Fibroblast of the aortic adventitia (primary cell): Measurements from ENCODE around the gene MRGPRE. TPM values are rescaled to one million over a fixed set of nuclear protein-coding genes. Genes with fewer than 3 reads are reported as not detected.

Experiments used
- DNase-seq: peaks from one replicate; pipeline ENCODE4 v3.0.0-alpha.2; 2010; ENCODE audit warnings: low read depth
- H3K4me3 ChIP-seq: 2 replicates; pipeline ENCODE4 v1.5.1; 2011; ENCODE audit warnings: low read depth, mild to moderate bottlenecking, control low read depth, low read length, moderate library complexity
- total RNA-seq: library from RNA; depleted of rRNA; stranded (reverse); fragments of >200 nt; gene quantifications from 2 replicates; pipeline ENCODE4 v1.2.3, GENCODE V29; 2012; ENCODE audit warnings: low replicate concordance
- TF ChIP-seq, protein P1 (sequence below): IDR thresholded peaks from 2 replicates; pipeline ENCODE4 v1.5.1; 2011; ENCODE audit warnings: mild to moderate bottlenecking, low read length, control low read depth, inconsistent platforms; ENCODE audit not compliant: insufficient read depth

The MRGPRE gene
- total RNA-seq, 1 donor = not detected

DNA sequence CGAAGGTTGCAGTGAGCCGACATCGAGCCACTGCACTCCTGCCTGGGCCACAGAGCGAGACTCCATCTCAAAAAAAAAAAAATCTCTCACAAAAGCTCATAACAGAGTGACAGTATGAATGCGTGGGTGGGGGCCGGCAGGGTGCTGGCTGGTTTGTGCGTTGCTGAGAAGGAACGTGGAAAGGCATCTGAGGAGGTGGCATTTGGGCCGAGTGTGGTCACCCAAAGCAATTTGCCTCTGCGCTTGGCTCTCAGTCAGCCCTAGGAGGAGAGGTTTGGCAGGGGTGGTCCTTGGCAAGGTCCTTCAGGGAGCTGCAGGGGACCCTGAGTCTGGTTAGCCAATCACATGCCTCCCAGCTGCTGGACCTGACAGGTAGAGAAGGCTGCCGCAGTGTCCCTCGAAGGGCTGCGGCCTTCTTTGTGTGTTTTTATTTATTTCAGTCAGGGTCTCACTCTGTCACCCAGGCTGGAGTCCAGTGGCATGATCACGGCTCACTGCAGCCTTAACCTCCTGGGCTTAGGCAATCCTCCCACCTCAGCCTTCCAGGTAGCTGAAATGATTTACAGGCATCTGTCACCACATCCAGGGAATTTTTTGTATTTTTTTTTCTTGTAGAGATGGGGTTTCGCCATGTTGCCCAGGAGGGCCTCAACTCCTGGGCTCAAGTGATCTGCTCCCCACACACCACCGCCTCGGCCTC, 43.6 kb downstream of the MRGPRE start:
- no peak overlapping the region for H3K4me3 ChIP-seq
- DNase-seq = no peak
- TF ChIP-seq, protein P1, sequence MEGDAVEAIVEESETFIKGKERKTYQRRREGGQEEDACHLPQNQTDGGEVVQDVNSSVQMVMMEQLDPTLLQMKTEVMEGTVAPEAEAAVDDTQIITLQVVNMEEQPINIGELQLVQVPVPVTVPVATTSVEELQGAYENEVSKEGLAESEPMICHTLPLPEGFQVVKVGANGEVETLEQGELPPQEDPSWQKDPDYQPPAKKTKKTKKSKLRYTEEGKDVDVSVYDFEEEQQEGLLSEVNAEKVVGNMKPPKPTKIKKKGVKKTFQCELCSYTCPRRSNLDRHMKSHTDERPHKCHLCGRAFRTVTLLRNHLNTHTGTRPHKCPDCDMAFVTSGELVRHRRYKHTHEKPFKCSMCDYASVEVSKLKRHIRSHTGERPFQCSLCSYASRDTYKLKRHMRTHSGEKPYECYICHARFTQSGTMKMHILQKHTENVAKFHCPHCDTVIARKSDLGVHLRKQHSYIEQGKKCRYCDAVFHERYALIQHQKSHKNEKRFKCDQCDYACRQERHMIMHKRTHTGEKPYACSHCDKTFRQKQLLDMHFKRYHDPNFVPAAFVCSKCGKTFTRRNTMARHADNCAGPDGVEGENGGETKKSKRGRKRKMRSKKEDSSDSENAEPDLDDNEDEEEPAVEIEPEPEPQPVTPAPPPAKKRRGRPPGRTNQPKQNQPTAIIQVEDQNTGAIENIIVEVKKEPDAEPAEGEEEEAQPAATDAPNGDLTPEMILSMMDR = no peak

DNA sequence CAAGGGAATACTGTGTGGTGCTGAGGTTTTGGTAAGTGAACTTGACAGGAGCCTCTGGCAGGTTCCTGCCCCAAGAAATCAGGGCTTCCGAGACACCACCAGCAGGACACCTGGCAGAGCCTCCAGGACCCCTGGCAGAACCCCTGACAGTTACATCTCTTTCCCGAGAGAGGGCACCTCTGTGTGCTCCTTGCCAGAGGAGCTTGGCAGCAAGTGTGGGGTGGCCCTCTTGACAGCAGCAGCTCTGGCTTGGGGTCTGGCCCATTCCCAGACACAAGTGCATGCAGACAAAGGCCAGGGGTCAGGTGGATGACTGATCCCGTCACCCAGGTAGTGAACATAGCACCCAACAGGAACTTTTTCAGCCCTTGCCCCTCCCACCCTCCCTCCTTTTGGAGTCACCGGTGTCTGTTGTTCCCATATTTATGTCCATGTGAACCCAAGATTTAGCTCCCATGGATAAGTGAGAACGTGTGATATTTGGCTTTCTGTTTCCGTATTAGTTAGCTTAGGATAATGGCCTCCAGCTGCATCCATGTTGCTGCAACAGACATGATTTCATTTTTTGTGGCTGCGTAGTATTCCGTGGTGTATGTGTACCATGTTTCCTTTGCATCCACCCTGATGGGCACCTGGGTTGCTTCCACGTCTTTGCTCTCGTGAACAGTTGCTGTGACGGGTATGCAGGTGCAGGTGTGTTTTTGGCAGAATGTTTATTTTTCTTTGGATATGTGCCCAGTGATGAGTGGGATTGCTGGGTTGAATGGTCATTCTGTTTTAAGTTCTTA, 45.9 kb downstream of the MRGPRE start:
- TF ChIP-seq, protein P1 = no peak
- H3K4me3 ChIP-seq = no peak overlapping the region
- DNase-seq = no peak

- DNase-seq = no peak
- TF ChIP-seq, protein P1 = no peak
- H3K4me3 ChIP-seq = no peak overlapping the region
Measured at GRCh38 chr11:3184732-3185347, 47.4 kb downstream of the MRGPRE start.

DNA sequence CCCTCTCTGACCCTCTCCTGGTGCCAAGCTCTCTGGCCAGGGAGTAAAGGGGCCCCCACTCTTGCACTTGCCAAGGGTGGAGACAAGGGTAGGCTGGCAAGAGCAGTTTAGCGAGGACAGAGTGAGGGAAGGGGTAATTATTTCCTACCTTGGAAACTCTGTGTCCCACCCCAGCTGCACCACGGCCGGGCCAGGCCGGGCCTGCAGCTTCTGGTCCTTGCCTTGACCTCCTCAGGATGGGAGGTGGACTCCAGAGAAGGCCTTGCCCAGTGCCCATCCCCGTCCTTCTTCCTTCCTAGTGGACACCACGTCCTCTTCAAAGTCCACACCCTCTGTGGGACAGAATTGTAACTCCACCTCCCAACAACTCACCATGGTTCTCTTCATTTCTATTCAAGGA, 48.7 kb downstream of the MRGPRE start:
- TF ChIP-seq, protein P1 = no peak
- DNase-seq = no peak

DNA sequence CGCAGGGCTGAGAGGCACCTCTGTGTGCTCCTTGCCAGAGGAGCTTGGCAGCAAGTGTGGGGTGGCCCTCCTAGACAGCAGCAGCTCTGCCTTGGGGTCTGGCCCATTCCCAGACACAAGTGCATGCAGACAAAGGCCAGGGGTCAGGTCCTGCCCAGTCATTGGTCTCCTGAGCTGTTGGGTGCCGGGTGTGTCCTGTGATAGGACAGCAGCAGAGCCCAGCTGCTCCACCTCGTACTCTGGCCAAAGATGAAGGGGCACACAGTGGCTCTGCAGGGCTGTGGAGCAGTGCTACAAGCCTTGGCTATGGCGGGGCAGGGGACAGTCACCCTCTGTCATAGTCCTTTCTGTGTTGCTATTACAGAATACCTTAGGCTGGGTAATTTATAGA, 49.8 kb downstream of the MRGPRE start:
- TF ChIP-seq, protein P1 = no peak
- DNase-seq = no peak
- H3K4me3 ChIP-seq = no peak overlapping the region

More for the DNA sequence above, 48.7 kb downstream of the MRGPRE start:
- no peak overlapping the region for H3K4me3 ChIP-seq

DNA sequence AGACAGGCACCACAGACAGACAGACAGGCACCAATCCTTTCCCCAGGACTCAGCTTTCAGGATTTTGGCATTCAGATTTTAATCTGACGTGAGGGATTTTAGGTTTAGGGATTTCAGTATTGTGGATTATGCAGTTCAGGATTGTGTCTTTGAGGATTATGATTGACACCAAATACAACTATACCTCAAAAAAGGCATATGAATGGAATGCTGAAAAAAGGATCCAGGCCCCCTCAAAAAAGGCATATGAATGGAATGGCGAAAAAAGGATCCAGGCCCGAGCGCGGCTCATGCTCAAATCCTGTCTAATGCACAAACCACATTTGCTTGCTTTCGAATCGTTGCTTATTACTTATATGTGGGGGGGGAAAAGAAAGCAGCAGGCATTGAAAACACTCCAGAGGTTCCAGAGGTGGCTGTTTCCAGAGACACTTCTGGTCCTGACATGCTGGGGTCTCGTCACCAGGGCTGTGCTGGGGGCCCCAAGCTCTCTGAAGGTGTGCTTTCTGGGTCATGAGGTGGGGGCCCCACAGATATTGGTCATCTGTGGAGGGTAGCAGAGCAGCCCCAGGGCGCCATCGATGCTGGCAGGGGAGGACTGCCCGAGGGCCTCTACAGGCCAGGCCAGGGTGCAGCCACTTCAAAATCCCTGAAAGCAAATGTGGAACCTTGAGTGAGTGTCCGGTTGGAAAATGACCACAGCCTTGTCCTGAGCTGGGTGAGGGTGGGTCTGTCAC, 50.3 kb downstream of the MRGPRE start:
- no peak for DNase-seq
- TF ChIP-seq, protein P1 = no peak
- no peak overlapping the region for H3K4me3 ChIP-seq
